Measurements from ENCODE around the gene KIAA0513.
A peak's percentile ranks its signal among the peaks of the same experiment; 100 is the strongest.

Gene KIAA0513

DNA sequence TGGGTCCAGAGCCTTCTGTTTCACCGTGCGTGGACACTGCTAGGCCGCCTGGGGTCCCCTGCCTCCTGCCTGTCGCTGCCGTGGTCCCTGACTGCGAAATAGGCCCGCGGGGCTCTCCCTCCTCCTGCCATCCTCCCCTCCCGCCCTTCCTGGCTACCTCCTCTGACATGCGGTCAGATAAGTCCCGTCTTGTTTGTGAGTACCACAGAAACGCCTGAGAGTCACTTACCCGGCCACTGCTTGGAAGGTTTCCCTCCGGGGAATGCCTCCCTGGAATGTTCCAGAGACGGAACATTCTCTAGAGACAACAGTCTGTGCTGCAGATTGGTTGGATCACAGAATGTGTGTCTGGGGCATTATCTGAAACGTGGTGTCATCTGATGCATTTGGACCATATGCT, 61.9 kb downstream of the KIAA0513 start:
- DNase-seq (ENCODE audit: low read depth) = no peak

DNA sequence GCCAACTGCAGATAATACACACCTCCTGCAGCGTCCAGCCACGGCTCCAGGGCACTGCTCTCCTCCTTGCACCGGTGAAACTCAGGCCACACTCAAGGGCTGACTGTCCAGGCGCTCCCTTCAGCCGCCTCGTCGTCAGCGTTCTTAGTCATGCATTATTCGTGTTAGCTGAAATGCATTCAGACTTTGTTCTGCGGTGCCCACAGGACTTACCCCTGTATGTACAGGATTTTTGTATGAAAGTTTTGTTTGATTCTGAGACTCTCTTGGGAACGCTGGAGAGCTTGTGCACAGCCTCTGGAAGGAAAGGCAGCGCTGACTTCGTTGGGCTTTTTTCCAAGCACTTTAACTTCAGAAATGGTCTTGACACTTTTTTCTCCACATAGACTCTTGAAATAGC, 62.6 kb downstream of the KIAA0513 start:
- no peak for DNase-seq (ENCODE audit: low read depth)

- DNase-seq (ENCODE audit: low read depth) = no peak
Observed at GRCh38 chr16:85090873-85091521, 63.4 kb downstream of the KIAA0513 start.

GRCh38 chr16:85091522-85091910, 63.9 kb downstream of the KIAA0513 start:
- DNase-seq (ENCODE audit: low read depth) = no peak

- no peak for DNase-seq (ENCODE audit: low read depth)
Observed at GRCh38 chr16:85092309-85092708, 64.7 kb downstream of the KIAA0513 start.

DNA sequence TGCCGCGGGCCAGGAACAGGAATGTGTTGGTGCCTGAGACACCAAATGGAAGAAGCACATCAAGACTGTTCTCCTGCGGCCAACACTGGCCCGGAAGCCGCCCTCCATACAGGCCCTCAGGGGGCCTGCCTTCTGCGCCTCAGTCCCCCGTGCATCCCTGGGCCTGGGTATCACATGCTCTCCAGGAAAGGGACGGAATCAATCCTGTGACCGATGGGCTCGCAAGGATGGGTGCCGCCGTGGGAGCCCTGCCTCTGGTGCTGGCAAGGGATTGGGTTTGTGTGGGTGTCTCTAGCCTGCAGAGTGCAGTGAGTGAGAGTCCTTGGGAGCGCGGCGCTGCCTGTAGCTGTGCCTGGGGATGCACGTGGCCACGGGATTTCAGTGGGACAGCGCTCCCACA, 65.3 kb downstream of the KIAA0513 start:
- DNase-seq (ENCODE audit: low read depth) = no peak

- no peak for DNase-seq (ENCODE audit: low read depth)
Observed at GRCh38 chr16:85093705-85094104, 66.1 kb downstream of the KIAA0513 start.

DNA sequence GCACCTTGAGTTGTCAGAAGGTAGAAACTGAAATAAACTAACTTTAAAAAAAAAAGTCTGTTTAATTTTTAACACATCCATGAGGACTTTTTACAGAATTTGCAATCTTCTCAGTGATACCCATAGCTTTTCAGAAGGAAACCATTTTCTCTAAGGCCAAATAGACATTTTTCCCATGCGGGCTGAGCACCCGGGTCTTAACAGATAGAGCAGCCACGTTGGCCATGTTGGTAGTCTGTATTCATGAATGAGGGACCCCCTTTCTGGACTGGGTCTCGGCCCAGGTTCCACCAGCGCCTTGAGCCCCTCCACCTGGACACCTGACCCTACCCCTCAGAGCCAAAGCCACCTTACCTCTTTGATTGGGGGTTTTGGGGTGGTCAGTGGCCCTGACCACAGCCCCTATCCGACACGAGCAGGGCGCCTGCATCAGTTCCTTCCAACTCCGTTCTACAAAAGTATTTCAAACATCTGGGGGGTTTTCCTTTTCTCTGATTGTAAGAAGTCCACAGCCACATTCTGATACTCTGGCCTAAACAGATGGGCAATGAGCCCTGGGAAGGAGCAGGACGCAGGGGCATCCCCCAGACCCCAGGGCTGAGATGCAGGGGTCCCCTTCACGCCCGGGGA, 66.7 kb downstream of the KIAA0513 start:
- no peak for DNase-seq (ENCODE audit: low read depth)

- DNase-seq (ENCODE audit: low read depth) = no peak
Observed at GRCh38 chr16:85094812-85095211, 67.2 kb downstream of the KIAA0513 start.

GRCh38 chr16:85096921-85097320, 69.3 kb downstream of the KIAA0513 start:
- no peak for DNase-seq (ENCODE audit: low read depth)

DNA sequence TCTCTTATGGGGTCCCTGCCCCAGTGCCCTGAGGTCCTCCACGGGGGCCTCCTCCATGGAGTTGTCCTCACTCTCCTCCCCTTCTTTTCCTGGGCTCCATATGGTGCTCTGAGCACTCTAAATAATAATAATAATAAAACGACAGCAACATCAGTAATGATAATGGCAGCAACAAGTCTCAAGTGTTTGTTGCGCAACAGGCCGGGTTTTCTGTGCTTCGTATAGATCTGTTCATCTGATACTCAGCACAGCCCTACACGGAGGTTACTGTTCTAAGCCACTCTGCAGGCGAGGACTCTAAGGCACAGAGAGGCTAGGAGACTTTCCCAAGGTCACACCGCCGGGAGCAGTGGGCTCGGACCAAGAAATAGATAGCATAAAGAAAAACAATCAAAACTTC, 71.0 kb downstream of the KIAA0513 start:
- DNase-seq (ENCODE audit: low read depth) = no peak

DNA sequence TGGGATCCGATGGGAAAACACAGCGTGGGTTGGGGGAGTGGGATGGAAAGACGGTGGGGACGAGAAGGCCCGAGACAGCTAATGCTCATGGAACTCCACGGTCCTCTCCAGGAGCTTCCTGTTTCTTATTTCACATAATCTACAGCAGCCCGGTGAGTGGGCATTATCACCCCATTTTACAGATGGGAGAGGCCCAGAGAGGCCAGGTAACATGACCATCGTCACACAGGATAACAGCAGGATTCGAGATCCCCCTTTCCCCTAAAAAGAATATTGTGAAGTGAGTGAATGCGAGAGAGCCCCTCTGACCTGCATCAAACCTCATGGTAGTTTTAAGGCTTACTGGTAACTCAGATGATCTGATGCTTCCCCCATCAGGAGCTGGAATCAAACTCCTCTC, 72.7 kb downstream of the KIAA0513 start:
- DNase-seq (ENCODE audit: low read depth) = no peak

- DNase-seq (ENCODE audit: low read depth) = no peak
Observed at GRCh38 chr16:85101956-85102630, 74.5 kb downstream of the KIAA0513 start.

GRCh38 chr16:85103114-85104079, 75.8 kb downstream of the KIAA0513 start:
- no peak for DNase-seq (ENCODE audit: low read depth)

DNA sequence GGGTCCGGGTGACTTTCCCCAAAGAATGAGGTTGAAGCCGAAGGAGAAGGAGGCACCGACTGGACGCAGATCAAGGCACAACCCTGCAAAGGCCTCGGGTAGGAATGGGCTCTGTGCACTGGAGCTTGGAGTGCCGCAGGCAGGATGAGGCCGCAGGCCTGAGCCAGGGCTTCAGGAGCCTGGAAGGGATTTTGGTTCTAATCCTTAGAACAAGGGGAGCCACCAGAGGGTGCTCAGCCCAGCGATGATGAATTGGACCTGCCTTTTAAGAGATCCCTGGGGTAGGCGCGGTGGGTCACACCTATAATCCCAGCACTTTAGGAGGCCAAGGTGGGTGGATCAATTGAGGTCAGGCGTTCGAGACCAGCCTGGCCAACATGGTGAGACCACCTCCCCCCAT, 76.6 kb downstream of the KIAA0513 start:
- no peak for DNase-seq (ENCODE audit: low read depth)

DNA sequence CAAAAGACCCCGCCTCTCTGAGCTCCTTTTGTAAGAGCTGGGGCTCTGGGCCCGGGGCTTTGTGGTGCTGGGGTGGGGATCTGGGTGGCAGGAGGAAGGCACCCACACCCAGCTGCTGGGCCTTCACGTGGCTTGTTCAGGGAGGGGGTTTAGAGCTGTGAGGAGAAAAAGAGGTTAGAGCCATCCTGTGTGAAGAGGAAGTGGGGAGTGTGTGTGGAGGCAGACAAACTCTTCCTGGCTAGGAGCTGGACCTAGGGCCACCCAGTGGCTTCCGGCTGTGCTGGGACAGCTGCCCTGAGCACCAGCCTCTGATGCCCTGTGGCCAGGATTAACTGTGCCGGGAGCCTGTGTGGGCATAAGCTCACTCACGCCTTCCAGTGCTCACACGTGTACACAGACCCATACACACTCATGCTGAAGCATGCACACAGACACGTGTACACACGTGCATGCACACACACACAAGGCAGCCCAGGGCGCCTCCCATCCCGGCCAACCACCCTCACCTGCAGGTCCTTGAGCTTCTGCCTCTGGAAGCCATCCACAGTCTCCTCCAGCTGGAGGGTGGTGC, 77.3 kb downstream of the KIAA0513 start:
- DNase-seq (ENCODE audit: low read depth) = peak; percentile 71

DNA sequence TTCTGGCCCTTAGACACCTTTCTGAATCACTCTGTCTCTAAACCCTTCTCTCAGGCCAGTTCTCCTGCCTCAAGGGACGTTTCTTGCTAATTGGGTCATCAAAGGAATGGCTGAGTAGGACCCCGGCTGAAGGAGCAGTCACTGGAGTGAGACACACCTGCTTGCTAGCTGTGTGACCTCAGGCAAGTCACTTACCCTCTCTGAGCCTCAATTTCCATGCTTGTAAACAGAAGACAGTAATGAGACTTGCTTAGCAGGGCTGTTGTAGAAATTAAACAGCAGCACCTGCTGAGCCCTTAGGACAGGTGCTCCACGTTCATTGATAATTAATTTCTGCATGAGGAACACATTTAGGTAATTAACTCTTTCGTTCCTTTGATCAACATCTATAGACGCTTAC, 77.9 kb downstream of the KIAA0513 start:
- DNase-seq (ENCODE audit: low read depth) = no peak

DNA sequence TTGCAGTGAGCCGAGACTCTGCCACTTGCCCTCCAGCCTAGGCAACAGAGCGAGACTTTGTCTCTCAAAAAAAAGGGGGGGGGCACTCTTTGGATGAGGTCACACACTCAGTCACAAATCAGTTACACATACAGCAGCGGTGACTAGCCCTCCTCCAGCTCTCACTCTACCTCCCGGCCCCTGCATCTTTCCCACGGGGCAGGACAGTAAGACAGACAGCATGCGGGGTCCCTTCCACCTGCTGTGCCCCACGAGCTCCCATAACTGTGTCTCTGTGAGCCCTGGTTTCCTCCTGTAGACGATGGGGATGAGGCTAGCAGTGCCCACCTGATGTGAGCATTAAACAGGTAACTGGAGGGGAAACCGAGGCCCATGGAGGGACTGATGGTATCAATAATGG, 79.5 kb downstream of the KIAA0513 start:
- no peak for DNase-seq (ENCODE audit: low read depth)

DNA sequence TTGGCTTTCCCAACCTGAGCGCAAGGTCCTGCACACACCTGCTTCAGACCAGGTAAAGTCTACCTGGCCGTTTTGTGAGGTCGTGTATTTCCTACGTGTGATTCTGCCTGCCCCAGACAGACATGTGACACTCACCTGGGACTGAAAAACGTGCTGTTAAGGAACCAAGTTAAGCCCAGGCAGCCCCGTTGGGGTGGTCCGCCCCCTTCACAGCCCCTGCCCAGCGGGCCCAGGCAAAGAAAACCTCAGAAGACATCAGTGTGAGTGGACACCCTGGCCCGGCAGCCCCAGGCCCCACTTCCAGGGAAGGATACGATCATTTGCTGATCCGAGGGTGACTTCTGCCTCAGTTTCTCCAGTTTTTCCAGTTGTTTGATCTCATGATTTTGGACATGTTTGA, 79.9 kb downstream of the KIAA0513 start:
- DNase-seq (ENCODE audit: low read depth) = no peak

- DNase-seq (ENCODE audit: low read depth) = no peak
Observed at GRCh38 chr16:85110105-85110504, 82.5 kb downstream of the KIAA0513 start.

DNA sequence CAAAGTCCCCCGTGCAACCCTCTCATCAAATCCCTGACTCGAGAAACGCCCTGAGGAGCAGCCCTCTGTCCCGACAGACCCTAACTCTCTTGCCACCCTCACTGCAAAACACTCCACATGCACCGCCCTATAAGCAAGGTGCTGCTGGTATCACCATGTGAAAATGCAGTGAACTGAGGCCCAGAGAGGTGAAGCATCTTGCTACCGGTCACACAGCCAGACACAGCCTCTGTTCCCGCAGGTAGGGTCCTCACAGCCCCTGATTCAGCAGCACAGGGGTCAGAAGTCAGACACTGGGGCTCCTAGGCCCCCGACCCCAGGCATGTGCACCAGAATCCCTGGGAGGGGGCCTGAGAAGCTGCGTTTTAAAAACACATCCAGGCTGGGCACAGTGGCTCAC, 83.6 kb downstream of the KIAA0513 start:
- no peak for DNase-seq (ENCODE audit: low read depth)

- DNase-seq (ENCODE audit: low read depth) = no peak
Observed at GRCh38 chr16:85112364-85112763, 84.8 kb downstream of the KIAA0513 start, which contains the start of gene CIBAR2. CIBAR2 (minus strand) TSS chr16:85112472; CDS start chr16:85112352, 120 bp downstream.
